Panc1 (cell line): ENCODE measurements around the gene OVOL2. TPM values are rescaled to one million over a fixed set of nuclear protein-coding genes. Genes with fewer than 3 reads are reported as not detected.

ENCODE experiments used
- ATAC-seq: fragments of 200-7000 bp; cut with Tn5 transposase; 2 replicates; pipeline ENCODE4 v1.9.1; 2020; ENCODE audit warnings: mild to moderate bottlenecking, moderate library complexity
- BruUV-seq: library from RNA; stranded (reverse); fragments of 400-500 nt; replicated peaks from 2 replicates; lab custom pipeline; 2021; lab: Mats Ljungman, UMichigan
- CTCF ChIA-PET: fragments of 300-600 bp; sonication (Branson Sonifier 250); formaldehyde crosslinking; loops from one replicate; lab custom pipeline; 2022; ENCODE audit warnings: antibody characterized with exemption; lab: Charles Lee
- POLR2A ChIA-PET: fragments of 300-600 bp; sonication (Branson Sonifier 250); formaldehyde crosslinking; loops from one replicate; lab custom pipeline; 2022; ENCODE audit warnings: antibody characterized with exemption; lab: Charles Lee
- DNase-seq: peaks from one replicate; pipeline ENCODE4 v3.0.0-alpha.2; 2010; ENCODE audit warnings: low read depth, low spot score
- H3K27ac ChIP-seq: 2 replicates; pipeline ENCODE4 v1.5.1; 2011; ENCODE audit warnings: mild to moderate bottlenecking, low read length, inconsistent platforms
- H3K27me3 ChIP-seq: fragments of 200-500 bp; sonication (Bioruptor generic); 2 replicates; pipeline ENCODE4 v1.6.0; 2014; ENCODE audit warnings: low read length, inconsistent platforms; ENCODE audit not compliant: control insufficient read depth, insufficient read depth
- H3K36me3 ChIP-seq: fragments of 200-500 bp; sonication (Bioruptor generic); 2 replicates; pipeline ENCODE4 v1.5.1; 2014; ENCODE audit warnings: inconsistent platforms, mild to moderate bottlenecking, low read length, moderate library complexity; ENCODE audit not compliant: control insufficient read depth, insufficient read depth
- H3K4me1 ChIP-seq: 2 replicates; pipeline ENCODE4 v1.5.1; 2011; ENCODE audit warnings: inconsistent platforms, mild to moderate bottlenecking, low read length, moderate library complexity; ENCODE audit not compliant: control insufficient read depth, insufficient read depth
- H3K4me3 ChIP-seq, 2 experiments: 2 replicates each; pipeline ENCODE4 v1.5.1; 2011 to 2012; ENCODE audit warnings: low read depth in 2 of 2, low read length in 2 of 2, mild to moderate bottlenecking in 2 of 2, inconsistent platforms in 1 of 2, moderate library complexity in 1 of 2
- H3K9me3 ChIP-seq: fragments of 200-500 bp; sonication (Bioruptor generic); 2 replicates; pipeline ENCODE4 v1.5.1; 2014; ENCODE audit warnings: low read depth, mild to moderate bottlenecking, inconsistent platforms, low read length, moderate library complexity; ENCODE audit not compliant: control insufficient read depth, insufficient read depth
- CTCF ChIP-seq: fragments of 450-650 bp; IDR thresholded peaks from 2 replicates; pipeline ENCODE4 v1.5.1; 2017; ENCODE audit warnings: mild to moderate bottlenecking
- POLR2AphosphoS5 ChIP-seq: IDR thresholded peaks from 2 replicates; pipeline ENCODE4 v1.6.1; 2012; ENCODE audit warnings: mild to moderate bottlenecking, low read depth, low read length, moderate library complexity
- REST ChIP-seq, 2 experiments: IDR thresholded peaks; 2 replicates each; pipeline ENCODE4 v1.6.1; 2011 to 2012; ENCODE audit warnings: low read depth in 2 of 2, control low read depth in 1 of 2, low read length in 1 of 2, mild to moderate bottlenecking in 1 of 2, moderate library complexity in 1 of 2; ENCODE audit not compliant: insufficient read depth in 1 of 2
- SIN3A ChIP-seq: IDR thresholded peaks from 2 replicates; pipeline ENCODE4 v1.6.1; 2012; ENCODE audit warnings: low read depth, mild to moderate bottlenecking, low read length, moderate library complexity, borderline replicate concordance; ENCODE audit not compliant: insufficient read depth
- TCF7L2 ChIP-seq: IDR thresholded peaks from 2 replicates; pipeline ENCODE4 v1.6.1; 2011; ENCODE audit warnings: mild to moderate bottlenecking, low read depth, low read length, inconsistent platforms
- in situ Hi-C: cut with HindIII; loops from 2 replicates; pipeline ENCODE4 v1.10.0; 2016; ENCODE audit warnings: low sequenced_read_pairs, low pct_unique_long_range_greater_than_20kb
- intact Hi-C: fragments of 100-400 bp; cut with micrococcal nuclease; formaldehyde crosslinking; loops from one replicate; pipeline ENCODE4 v1.10.0; 2022; ENCODE audit not compliant: unreplicated experiment
- total RNA-seq: library from RNA; stranded (reverse); gene quantifications from one replicate; pipeline ENCODE4 v1.2.1, GENCODE V29; 2021; ENCODE audit not compliant: unreplicated experiment

OVOL2 gene
- total RNA-seq, 1 experiment from 2014 or later: 0.77 TPM

GRCh38 chr20:18005990-18006364 is 51.7 kb downstream of the OVOL2 start:
- no peak overlapping the region for H3K4me3 ChIP-seq
- ChIA-PET POLR2A (no interaction called here), CTCF (interaction anchor here (0.7 kb wide), 1 partner anchor 32 kb away, joined by 5 read pairs; no protein-coding TSS in a partner anchor)
- H3K9me3 ChIP-seq: no peaks in the 10 kb centered on the region
- H3K4me1 ChIP-seq: no peaks in the 10 kb centered on the region
- DNase-seq (no peak), ATAC-seq (no peak)
- H3K36me3 ChIP-seq: no peaks in the 10 kb centered on the region
- BruUV-seq: no TSS peak
- in situ Hi-C loops (no loop called here), intact Hi-C loops (no loop called here)
- no peak overlapping the region for H3K27ac ChIP-seq
- H3K27me3 ChIP-seq: no peaks in the 10 kb centered on the region
- TF ChIP-seq SIN3A (no peak), POLR2AphosphoS5 (no peak), CTCF (no peak), TCF7L2 (no peak), REST (IDR thresholded peaks at IDR 0.05; ENCODE audit: insufficient read depth in 1 of 2, low read depth in 2 of 2, low read length in 1 of 2) (no peak)

GRCh38 chr20:18005170-18005989 is 52.3 kb downstream of the OVOL2 start:
- DNase-seq (no peak), ATAC-seq (no peak)
- no peaks in the 10 kb centered on the region for H3K4me1 ChIP-seq
- intact Hi-C loops: no loop called here
- H3K4me3 ChIP-seq: no peak overlapping the region
- H3K9me3 ChIP-seq: no peaks in the 10 kb centered on the region
- in situ Hi-C loops: no loop called here
- no peaks in the 10 kb centered on the region for H3K27me3 ChIP-seq
- no TSS peak for BruUV-seq
- CTCF ChIA-PET: interaction anchor here (0.7 kb wide), 1 partner anchor 33 kb away, joined by 5 read pairs; no protein-coding TSS in a partner anchor
- H3K36me3 ChIP-seq: no peaks in the 10 kb centered on the region
- POLR2A ChIA-PET: no interaction called here
- no peak for TF ChIP-seq SIN3A
- no peak for TF ChIP-seq CTCF
- no peak for TF ChIP-seq POLR2AphosphoS5
- TF ChIP-seq TCF7L2: no peak
- no peak for TF ChIP-seq REST (IDR thresholded peaks at IDR 0.05; ENCODE audit: insufficient read depth in 1 of 2, low read depth in 2 of 2, low read length in 1 of 2)
- no peak overlapping the region for H3K27ac ChIP-seq
